Thyroid gland (tissue), 4 donors: ENCODE results near the gene GPC6. TPM values are rescaled to one million over a fixed set of nuclear protein-coding genes. Genes with fewer than 3 reads are reported as not detected.

Source experiments
- DNase-seq, 2 donors: peaks; one replicate each; pipeline ENCODE4 v3.0.0-alpha.2; 2019
- H3K27ac ChIP-seq, 3 donors: fragments of 200-600 bp; sonication (generic); 1 replicate in 2 of 3; 2 replicates in 1 of 3; pipeline ENCODE4 v1.5.1; 2016 to 2019; ENCODE audit warnings: mild to moderate bottlenecking in 1 of 3, moderate library complexity in 1 of 3
- H3K27me3 ChIP-seq: fragments of 200-600 bp; sonication (generic); one replicate; pipeline ENCODE4 v1.5.1; 2019
- H3K36me3 ChIP-seq, 2 donors: fragments of 200-600 bp; sonication (generic); one replicate each; pipeline ENCODE4 v1.5.1; 2016 to 2019
- H3K4me1 ChIP-seq, 2 donors: fragments of 200-600 bp; sonication (generic); one replicate each; pipeline ENCODE4 v1.5.1; 2017 to 2019
- H3K4me3 ChIP-seq, 3 donors: fragments of 200-600 bp; sonication (generic); replicated peaks in 1 of 3; 1 replicate in 2 of 3; 2 replicates in 1 of 3; pipeline ENCODE4 v1.5.1; 2016; ENCODE audit warnings: mild to moderate bottlenecking in 1 of 3
- H3K9me3 ChIP-seq: fragments of 200-600 bp; sonication (generic); one replicate; pipeline ENCODE4 v1.5.1; 2017
- POLR2A ChIP-seq, 2 donors: fragments of 450-650 bp; IDR thresholded peaks; one replicate each; pipeline ENCODE4 v1.6.1; 2017; ENCODE audit warnings: antibody characterized with exemption in 2 of 2, mild to moderate bottlenecking in 2 of 2, moderate library complexity in 1 of 2
- WGBS, 2 donors: methylation state at CpG; one replicate each; pipeline ENCODE4 v1.1.5; 2017; 5-methylcytosine and 5-hydroxymethylcytosine counted together
- intact Hi-C: fragments of 100-400 bp; cut with DNase I; formaldehyde crosslinking; loops from one replicate; pipeline ENCODE4 v1.15.1; 2023
- total RNA-seq, 4 donors: library from RNA; depleted of rRNA; stranded (reverse); fragments of >200 nt; gene quantifications; one replicate each; pipeline ENCODE4 v1.2.3, GENCODE V29; 2016
- TF ChIP-seq, protein P1 (sequence below), 6 experiments: fragments of 200-600 bp in 3 of 6; fragments of 450-650 bp in 3 of 6; sonication (generic) in 3 of 6; IDR thresholded peaks; one replicate each; pipeline ENCODE4 v1.5.1; 2016 to 2019; ENCODE audit warnings: antibody characterized with exemption in 6 of 6, mild to moderate bottlenecking in 2 of 6, inconsistent platforms in 1 of 6, moderate library complexity in 1 of 6

The GPC6 gene
- total RNA-seq, 4 donors from 2014 or later: 2.8 to 13.4 (median 7.5) TPM

DNA sequence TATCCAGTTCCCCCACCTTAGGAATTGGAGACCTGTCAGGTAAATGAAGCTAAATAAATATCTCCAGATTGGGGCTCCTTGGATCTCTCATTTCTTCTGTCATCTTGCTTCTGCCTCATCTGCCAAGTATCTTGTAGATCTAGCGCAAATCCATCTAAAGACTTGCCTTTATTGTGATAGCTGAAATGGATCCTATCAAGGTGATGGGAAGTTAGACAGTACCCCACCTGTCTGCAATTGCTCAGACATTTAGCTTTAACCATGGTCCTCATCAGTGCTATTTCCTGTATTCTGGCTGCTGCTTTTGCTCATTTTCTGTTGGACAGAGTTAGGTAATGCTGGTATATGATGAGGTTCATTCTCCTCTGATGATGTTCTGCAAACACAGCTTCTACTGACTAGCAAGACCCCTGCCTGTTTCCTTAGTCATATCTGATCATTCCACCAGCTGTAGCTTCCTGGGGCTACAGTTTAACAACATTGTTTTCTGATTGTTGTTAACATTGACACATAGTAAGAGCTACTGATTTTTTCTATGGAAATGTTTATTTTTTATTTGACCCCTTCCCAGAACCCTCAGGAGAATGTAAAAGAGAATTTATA is 912.9 kb downstream of the GPC6 start:
- Histone ChIP-seq H3K27me3 (no peaks in the 10 kb centered on the region), H3K4me3 (no peak overlapping the region), H3K27ac (no peak overlapping the region), H3K9me3 (no peaks in the 10 kb centered on the region), H3K4me1 (no peaks in the 10 kb centered on the region), H3K36me3 (no peaks in the 10 kb centered on the region)
- DNase-seq: no peak
- no peak for TF ChIP-seq POLR2A (IDR thresholded peaks at IDR 0.05)
- TF ChIP-seq, protein P1, sequence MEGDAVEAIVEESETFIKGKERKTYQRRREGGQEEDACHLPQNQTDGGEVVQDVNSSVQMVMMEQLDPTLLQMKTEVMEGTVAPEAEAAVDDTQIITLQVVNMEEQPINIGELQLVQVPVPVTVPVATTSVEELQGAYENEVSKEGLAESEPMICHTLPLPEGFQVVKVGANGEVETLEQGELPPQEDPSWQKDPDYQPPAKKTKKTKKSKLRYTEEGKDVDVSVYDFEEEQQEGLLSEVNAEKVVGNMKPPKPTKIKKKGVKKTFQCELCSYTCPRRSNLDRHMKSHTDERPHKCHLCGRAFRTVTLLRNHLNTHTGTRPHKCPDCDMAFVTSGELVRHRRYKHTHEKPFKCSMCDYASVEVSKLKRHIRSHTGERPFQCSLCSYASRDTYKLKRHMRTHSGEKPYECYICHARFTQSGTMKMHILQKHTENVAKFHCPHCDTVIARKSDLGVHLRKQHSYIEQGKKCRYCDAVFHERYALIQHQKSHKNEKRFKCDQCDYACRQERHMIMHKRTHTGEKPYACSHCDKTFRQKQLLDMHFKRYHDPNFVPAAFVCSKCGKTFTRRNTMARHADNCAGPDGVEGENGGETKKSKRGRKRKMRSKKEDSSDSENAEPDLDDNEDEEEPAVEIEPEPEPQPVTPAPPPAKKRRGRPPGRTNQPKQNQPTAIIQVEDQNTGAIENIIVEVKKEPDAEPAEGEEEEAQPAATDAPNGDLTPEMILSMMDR (IDR thresholded peaks at IDR 0.05): no peak
- 86 to 93% methylated on average over 1 of the region's 1 CpG for WGBS, 2 donors
- intact Hi-C loops: no loop called here

DNA sequence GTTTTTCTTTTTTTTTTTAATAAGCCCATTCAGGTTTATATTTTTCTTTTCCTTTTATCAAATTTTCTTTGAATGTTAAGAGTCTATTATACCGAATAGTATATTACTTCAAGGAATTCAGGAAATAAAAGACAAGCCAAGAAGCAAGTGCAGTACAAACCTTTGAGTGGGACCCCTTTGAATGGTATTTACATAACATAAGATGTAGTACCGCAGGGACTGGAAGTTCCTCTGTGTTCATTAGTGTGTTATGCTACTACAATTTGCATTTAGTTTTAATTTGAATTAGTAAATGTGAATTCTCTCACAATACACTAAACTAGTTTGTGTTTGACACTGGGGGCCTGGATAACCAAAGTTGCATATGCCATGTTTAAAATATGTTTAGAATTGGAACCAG is 913.4 kb downstream of the GPC6 start:
- no peaks in the 10 kb centered on the region for H3K9me3 ChIP-seq
- WGBS, 2 donors: 54 to 72% methylated on average over 2 of the region's 2 CpGs
- TF ChIP-seq, protein P1 (IDR thresholded peaks at IDR 0.05): no peak
- TF ChIP-seq POLR2A (IDR thresholded peaks at IDR 0.05): no peak
- intact Hi-C loops: no loop called here
- no peak for DNase-seq
- H3K27ac ChIP-seq: no peak overlapping the region
- H3K36me3 ChIP-seq: no peaks in the 10 kb centered on the region
- no peaks in the 10 kb centered on the region for H3K4me1 ChIP-seq
- no peaks in the 10 kb centered on the region for H3K27me3 ChIP-seq
- no peak overlapping the region for H3K4me3 ChIP-seq

- no peak overlapping the region for H3K4me3 ChIP-seq
- intact Hi-C loops: no loop called here
- no peaks in the 10 kb centered on the region for H3K9me3 ChIP-seq
- WGBS, 2 donors: 46 to 48% methylated on average over 2 of the region's 2 CpGs
- no peaks in the 10 kb centered on the region for H3K27me3 ChIP-seq
- no peak for DNase-seq
- H3K36me3 ChIP-seq: no peaks in the 10 kb centered on the region
- no peak for TF ChIP-seq POLR2A (IDR thresholded peaks at IDR 0.05)
- TF ChIP-seq, protein P1 (IDR thresholded peaks at IDR 0.05): no peak
- H3K27ac ChIP-seq: no peak overlapping the region
- H3K4me1 ChIP-seq: no peaks in the 10 kb centered on the region
These were observed 913.9 kb downstream of the GPC6 start for GRCh38 chr13:94140511-94140910.

DNA sequence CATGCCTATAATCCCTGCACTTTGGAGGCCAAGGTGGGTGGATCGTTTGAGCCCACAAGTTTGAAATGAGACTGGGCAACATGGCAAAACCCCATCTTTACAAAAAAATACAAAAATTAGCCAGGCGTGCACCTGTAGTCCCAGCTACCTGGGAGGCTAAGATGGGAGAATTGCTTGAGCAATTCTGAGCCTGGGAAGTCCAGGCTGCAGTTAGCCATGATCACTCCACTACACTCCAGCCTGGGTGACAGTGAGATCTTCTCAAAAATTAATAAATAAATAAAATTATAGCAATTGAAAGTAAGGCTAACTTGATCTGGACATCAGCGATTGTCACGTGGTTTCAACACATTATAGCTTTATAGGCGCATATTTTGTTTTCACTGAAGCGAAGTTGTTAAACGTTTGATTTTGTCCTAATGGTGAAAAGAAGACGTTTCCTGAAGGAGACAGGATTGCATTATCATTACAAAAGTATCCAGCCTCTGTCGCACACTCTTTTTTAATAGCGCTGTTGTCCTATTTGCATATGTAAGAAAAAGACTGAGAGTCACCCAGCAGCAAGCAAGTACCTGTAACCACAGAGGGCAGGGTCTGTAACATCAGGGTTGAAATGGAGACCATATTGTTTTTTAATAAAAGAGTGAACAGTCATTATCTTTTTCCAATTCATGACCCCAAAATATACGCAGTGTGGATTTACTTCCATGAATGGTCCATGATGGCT is 917.2 kb downstream of the GPC6 start:
- no peak for DNase-seq
- Histone ChIP-seq H3K4me3 (no peak overlapping the region), H3K9me3 (no peaks in the 10 kb centered on the region), H3K27me3 (no peaks in the 10 kb centered on the region), H3K36me3 (no peaks in the 10 kb centered on the region), H3K4me1 (no peaks in the 10 kb centered on the region), H3K27ac (no peak overlapping the region)
- intact Hi-C loops: no loop called here
- 72 to 75% methylated on average over 11 of the region's 11 CpGs for WGBS, 2 donors
- no peak for TF ChIP-seq POLR2A (IDR thresholded peaks at IDR 0.05)
- TF ChIP-seq, protein P1 (IDR thresholded peaks at IDR 0.05): no peak

- intact Hi-C loops: no loop called here
- 69 to 77% methylated on average over 2 of the region's 2 CpGs for WGBS, 2 donors
- H3K4me3 ChIP-seq: no peak overlapping the region
- no peak for TF ChIP-seq POLR2A (IDR thresholded peaks at IDR 0.05)
- TF ChIP-seq, protein P1 (IDR thresholded peaks at IDR 0.05): no peak
- no peaks in the 10 kb centered on the region for H3K36me3 ChIP-seq
- no peak overlapping the region for H3K27ac ChIP-seq
- H3K27me3 ChIP-seq: no peaks in the 10 kb centered on the region
- DNase-seq: no peak
- H3K9me3 ChIP-seq: no peaks in the 10 kb centered on the region
- H3K4me1 ChIP-seq: no peaks in the 10 kb centered on the region
These were observed 919.4 kb downstream of the GPC6 start for GRCh38 chr13:94145966-94146365.
